NOMO-1 (cell line): ENCODE measurements around the gene NPNT.

Experiments used
- DNase-seq, 2 experiments: peaks; one replicate each; lab custom pipeline; 2025; ENCODE audit not compliant: unreplicated experiment in 2 of 2; lab: John Stamatoyannopoulos, UW

The NPNT gene

DNA sequence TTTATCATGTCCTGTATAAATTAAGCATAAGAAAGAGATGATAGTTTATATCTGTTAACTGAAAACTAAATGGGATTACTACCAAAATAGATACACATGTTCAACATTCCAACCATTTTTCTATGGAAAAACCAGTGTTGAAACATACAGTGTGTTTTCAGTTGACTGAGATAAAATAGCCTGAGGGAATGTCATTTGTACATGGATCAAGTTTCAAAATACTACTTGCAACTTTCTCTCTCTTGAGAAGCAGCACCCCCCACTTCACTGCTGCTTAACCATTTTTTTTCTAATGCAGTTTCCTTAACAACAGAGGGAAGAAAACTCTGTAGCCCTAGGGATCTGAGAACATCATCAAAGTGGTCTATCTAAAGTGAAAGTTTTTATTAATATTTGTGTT, 70.8 kb downstream of the NPNT start:
- DNase-seq: no peak

DNA sequence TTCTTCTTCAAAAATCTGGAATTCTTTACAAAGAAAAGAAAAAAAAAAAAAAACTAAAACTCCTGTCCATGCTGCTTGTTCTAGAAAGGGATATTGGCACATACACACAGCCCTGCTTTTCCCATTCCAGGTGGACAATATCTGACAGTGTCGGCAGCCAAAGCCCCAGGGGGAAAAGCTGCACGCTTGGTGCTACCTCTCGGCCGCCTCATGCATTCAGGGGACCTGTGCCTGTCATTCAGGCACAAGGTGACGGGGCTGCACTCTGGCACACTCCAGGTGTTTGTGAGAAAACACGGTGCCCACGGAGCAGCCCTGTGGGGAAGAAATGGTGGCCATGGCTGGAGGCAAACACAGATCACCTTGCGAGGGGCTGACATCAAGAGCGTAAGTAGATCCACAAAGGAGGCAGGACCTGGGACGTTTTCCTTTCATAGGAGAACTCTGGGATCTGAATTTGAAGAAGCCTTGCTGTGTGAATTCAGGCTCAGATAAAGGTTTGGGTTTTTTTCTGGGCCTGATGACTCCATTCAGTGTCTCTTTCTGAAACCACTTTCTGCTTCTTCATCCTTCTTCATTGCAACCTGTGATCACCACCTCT, 71.9 kb downstream of the NPNT start:
- no peak for DNase-seq

GRCh38 chr4:105969575-105969974, 74.3 kb downstream of the NPNT start:
- no peak for DNase-seq

- no peak for DNase-seq
Observed at GRCh38 chr4:105970371-105970770, 75.1 kb downstream of the NPNT start.

- no peak for DNase-seq
Observed at GRCh38 chr4:105971036-105971435, 75.8 kb downstream of the NPNT start.

- no peak for DNase-seq
Observed at GRCh38 chr4:105972946-105973621, 77.8 kb downstream of the NPNT start.

DNA sequence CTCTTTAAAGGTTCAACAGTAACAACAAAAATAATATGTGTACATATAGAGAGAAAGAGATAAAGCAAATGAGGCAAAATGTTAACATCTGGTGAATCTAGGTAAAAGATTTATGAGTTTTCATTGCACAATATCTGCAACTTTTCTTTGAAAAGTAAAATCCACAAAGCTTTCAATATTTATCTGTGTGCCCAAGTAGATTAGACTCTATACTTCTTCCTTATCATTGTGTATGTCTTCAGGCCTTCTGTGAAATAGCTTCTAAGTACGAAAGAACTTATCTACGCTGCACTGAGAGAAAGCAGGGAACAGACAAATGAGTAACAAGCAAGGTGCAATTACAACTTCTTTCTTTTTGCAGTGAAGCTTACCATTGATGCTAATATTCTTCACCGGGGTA, 81.6 kb downstream of the NPNT start:
- DNase-seq: no peak

GRCh38 chr4:105978684-105979296, 83.5 kb downstream of the NPNT start:
- no peak for DNase-seq

DNA sequence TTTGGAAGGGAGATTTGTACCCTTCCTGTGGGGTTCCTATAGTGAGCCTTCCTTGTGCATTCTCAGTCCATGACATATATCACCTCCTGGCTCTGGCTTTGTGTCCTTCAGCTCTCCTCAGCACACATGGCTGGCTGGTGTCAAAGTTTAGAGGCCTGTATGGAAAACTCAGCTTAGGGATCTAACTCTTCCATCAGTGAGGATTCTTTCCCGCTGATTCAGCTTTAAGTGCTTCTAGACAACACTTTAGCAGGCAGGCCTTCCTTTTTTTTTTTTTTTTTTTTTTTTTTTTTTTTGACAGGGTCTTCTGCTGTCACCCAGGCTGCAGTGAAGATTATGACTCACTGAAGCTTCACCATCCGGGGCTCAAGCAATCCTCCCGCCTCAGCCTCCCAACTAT, 84.2 kb downstream of the NPNT start:
- no peak for DNase-seq

GRCh38 chr4:105988671-105989070, 93.4 kb downstream of the NPNT start:
- no peak for DNase-seq

- no peak for DNase-seq
Observed at GRCh38 chr4:105989485-105990242, 94.4 kb downstream of the NPNT start.

DNA sequence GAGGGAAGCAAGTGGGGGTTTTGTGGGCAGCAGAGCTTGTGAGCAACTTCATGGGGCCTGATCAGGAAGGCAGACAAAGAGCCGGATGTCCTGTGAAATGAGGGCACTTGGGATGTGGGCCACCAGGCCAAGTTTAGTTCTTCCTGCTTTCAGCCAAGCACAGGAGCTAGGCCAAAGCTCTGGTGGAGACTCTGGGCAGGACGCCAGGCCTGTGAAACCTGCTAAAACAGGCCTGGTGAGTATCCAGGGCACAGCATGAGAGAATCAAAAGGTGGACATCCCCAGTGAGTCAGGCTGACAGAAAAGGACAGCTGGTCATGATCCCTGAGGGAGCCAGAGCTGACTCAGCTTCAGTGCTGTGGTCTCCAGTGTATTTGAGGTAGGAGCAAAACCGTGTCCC, 95.7 kb downstream of the NPNT start:
- no peak for DNase-seq

GRCh38 chr4:105991726-105992125, 96.5 kb downstream of the NPNT start:
- no peak for DNase-seq

- no peak for DNase-seq
Observed at GRCh38 chr4:105992641-105993305, 97.5 kb downstream of the NPNT start.

DNA sequence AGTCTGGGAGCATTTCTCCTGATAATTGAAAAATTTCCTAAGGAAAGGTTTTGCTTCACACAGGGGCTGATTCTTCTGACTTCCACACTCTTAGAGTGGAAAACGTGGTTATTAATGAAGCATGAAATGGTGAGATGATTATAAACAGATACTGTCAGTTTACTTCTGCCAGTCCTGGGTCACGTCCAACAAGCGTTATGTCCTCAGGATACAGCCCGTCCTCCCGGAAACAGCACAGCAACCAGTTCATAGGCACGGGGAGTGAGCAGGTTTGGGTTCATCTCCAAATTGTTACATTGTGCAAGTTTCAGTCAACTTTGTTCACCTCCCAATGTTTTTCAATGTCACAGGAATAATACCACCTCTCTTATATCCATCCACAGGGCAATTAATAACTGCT, 98.8 kb downstream of the NPNT start:
- no peak for DNase-seq

GRCh38 chr4:105994841-105995501, 99.7 kb downstream of the NPNT start:
- DNase-seq: no peak

DNA sequence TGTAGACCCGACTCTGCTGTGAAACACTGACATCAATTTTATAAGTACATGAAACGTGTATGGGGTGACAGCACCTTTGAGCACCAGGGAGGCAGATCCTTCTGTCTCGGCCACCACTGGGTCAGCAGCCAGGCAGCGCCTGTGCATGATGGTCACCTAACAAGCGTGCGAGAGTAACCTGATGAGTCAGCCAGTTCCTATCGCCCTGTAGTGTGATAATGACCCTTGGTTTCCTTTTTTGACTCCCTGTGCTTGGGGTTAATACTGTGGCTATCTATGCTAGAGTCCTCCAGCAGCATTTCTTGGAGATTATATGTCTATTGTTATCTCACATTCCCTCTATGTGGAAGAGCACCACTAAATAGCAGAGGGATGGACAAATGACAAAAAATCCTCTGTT, 101.6 kb downstream of the NPNT start:
- no peak for DNase-seq

DNA sequence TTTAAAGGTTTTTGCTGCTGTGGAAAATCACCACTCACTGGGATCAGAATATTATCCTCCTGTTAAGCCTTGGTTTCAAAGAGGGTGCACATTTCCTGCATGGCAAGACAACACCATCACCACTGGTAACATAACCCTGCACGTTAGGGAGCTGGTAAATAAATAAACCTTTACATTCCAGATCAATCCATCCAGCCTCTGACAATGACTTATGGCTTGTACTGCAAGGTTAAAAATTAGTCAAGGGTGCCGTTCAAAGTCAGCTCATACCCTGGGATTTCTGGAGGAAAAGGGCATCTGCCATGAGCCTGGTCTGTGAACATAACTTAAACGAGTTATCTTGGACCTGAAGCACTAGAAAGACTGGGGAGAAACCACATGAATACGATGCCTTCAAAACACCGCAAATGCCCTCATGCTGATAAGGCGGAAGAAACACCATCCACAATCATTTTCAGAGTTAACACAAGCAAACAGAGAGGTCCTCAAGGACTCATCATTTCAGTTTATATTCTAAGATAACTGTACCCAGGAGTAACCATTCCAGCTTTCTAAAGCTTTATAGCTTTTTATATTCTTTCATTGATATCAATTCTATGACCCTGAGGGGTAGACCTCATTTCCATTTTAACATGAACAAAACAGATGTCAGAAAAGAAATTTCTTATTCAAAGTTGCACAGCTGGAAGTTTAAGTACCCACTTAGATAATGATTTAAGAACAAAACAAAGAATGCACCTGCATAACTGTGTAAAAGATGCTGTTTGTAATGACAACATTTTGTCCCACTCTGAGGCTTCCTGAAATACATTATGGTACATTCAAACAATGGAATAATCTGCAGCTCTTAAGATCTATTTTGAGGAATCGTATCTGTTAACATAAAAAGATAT, 103.1 kb downstream of the NPNT start:
- DNase-seq: no peak

- no peak for DNase-seq
Observed at GRCh38 chr4:106002994-106003393, 107.7 kb downstream of the NPNT start.

GRCh38 chr4:106010761-106011160, 115.5 kb downstream of the NPNT start:
- DNase-seq: no peak
